ENCODE measurements around the gene KRT74. TPM values are rescaled to one million over a fixed set of nuclear protein-coding genes. Genes with fewer than 3 reads are reported as not detected.

KRT74 gene
- total and polyA plus RNA-seq, 7 donors, result not detected

DNA sequence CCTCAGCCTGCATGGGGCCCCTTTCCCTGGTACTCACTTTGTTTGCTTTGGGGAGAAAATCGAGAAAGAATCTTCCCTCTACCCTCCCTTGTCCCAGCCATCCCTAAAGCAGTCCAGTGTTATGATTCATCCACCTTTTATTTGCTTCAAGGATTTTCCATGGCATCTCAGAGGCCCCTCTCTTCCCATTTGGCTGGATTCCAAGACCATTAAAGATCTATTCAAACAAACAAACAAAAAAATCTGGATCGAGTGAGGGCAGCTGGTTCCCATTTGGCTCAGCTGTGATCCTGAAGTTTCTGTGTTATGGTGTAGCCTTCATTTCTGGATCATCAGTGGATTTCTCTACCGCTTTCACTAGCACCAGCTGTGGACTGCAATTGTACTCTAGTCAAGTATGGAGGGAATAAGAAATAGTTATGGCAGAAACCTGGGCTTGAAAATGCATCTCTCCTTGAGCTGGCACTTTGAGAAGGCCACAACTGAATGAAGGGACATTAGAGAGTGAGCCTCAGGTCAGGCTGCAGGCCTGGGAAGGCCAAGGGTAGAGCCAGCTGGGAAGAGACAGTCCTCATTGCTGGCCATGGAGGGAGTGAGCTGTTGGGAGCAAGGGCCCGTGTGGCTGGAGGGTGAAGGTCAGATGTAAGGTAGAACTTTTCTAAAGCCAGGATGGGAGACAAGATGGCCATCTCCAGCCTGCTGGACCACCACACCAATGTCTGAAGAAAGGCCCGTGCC, 34.4 kb downstream of the KRT74 start:
- Histone ChIP-seq H3K27ac (no peak overlapping the region), H3K36me3 (ENCODE audit: insufficient read depth in 1 of 2, low read depth in 1 of 2) (no peaks in the 10 kb centered on the region), H3K4me3 (no peak overlapping the region), H3K9me3 (no peaks in the 10 kb centered on the region), H3K4me1 (no peaks in the 10 kb centered on the region), H3K27me3 (ENCODE audit: insufficient read depth in 3 of 3, low read length in 2 of 3) (peaks cover 0 to 9% (median 0%) of the 10 kb centered on the region in 3 donors)
- ATAC-seq (no peak), DNase-seq (no peak)
- TF ChIP-seq, protein P1, sequence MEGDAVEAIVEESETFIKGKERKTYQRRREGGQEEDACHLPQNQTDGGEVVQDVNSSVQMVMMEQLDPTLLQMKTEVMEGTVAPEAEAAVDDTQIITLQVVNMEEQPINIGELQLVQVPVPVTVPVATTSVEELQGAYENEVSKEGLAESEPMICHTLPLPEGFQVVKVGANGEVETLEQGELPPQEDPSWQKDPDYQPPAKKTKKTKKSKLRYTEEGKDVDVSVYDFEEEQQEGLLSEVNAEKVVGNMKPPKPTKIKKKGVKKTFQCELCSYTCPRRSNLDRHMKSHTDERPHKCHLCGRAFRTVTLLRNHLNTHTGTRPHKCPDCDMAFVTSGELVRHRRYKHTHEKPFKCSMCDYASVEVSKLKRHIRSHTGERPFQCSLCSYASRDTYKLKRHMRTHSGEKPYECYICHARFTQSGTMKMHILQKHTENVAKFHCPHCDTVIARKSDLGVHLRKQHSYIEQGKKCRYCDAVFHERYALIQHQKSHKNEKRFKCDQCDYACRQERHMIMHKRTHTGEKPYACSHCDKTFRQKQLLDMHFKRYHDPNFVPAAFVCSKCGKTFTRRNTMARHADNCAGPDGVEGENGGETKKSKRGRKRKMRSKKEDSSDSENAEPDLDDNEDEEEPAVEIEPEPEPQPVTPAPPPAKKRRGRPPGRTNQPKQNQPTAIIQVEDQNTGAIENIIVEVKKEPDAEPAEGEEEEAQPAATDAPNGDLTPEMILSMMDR (IDR thresholded peaks at IDR 0.05), result no peak
- intact Hi-C loops (cut with DNase I), result no loop called here
- WGBS, 3 donors, result 31 to 39% (median 34%) methylated on average over 5 of the region's 5 CpGs

DNA sequence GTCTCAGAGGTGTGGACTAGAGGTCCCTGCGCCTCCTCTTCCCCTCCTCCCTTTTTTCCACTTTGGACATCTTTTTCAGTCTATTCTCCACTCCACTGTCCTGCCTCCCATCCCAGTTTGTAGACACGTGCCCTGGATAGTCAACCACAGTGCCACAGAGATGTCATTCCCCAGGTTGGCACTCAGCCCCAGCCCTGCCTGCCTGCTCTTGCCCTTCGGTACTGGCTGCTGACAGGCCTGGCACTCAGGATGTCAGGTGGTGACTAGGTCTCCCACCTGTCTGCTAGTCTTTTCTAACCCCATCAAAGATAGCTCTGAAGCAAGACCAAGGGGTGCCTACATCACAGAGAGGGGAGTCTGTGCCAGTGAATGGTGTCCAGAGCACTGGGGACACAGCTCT, 36.5 kb downstream of the KRT74 start:
- intact Hi-C loops (cut with DNase I), result no loop called here
- no peak for DNase-seq
- no peaks in the 10 kb centered on the region for H3K36me3 ChIP-seq (ENCODE audit: insufficient read depth in 1 of 2, low read depth in 1 of 2)
- H3K27me3 ChIP-seq (ENCODE audit: insufficient read depth in 3 of 3, low read length in 2 of 3), result peaks cover 0 to 6% (median 0%) of the 10 kb centered on the region in 3 donors
- 62 to 65% (median 63%) methylated on average over 3 of the region's 3 CpGs for WGBS, 3 donors
- H3K27ac ChIP-seq, result no peak overlapping the region
- TF ChIP-seq, protein P1 (IDR thresholded peaks at IDR 0.05), result no peak
- no peaks in the 10 kb centered on the region for H3K4me1 ChIP-seq
- no peak for ATAC-seq
- no peak overlapping the region for H3K4me3 ChIP-seq
- H3K9me3 ChIP-seq, result no peaks in the 10 kb centered on the region

DNA sequence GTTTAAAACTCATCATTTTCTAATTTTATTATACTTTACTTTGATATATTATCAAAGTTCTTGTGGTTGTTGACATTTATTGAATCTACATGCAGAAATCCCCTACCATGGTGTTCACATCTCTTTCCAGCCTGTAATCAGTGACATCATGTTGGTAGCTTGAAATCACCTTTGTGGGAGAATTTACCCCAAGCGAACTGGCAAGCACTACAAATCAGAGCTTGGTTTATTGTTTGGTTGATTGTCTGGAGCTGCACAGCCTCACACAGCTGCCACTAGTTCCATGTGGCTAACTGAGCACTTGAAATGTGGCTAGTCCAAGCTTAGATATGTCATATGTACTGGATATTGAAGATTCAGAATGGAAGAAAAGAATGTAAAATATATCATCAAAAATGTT, 38.1 kb downstream of the KRT74 start:
- 0 to 77% (median 35%) methylated on average over 1 of the region's 1 CpG for whole genome bisulfite sequencing, 3 donors
- TF ChIP-seq, protein P1 (IDR thresholded peaks at IDR 0.05), result no peak
- Histone ChIP-seq H3K9me3 (no peaks in the 10 kb centered on the region), H3K27ac (no peak overlapping the region), H3K36me3 (ENCODE audit: insufficient read depth in 1 of 2, low read depth in 1 of 2) (no peaks in the 10 kb centered on the region), H3K27me3 (ENCODE audit: insufficient read depth in 3 of 3, low read length in 2 of 3) (peaks cover 0 to 6% (median 0%) of the 10 kb centered on the region in 3 donors), H3K4me1 (no peaks in the 10 kb centered on the region), H3K4me3 (no peak overlapping the region)
- no peak for DNase-seq
- no peak for ATAC-seq
- intact Hi-C loops (cut with DNase I), result no loop called here

DNA sequence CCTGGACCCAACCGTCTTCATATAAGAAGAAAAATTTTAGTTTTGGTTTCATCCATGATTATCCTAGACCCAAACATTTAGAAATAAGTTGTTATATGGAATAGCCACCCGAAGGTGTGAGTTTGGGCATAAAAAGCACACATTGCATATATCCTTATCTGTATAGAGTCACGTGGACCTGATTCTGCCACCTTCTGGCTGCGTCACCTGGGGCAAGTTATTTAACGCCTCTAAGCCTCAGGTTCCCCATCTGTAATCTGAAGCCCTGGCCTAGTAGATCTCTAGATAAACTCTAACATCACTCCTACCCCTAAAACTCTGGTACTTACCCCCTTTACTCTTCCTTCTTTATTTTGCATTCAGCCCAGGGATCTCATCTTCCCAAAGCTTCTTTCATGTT, 39.2 kb downstream of the KRT74 start:
- Histone ChIP-seq H3K9me3 (no peaks in the 10 kb centered on the region), H3K27me3 (ENCODE audit: insufficient read depth in 3 of 3, low read length in 2 of 3) (peaks cover 0 to 6% (median 0%) of the 10 kb centered on the region in 3 donors), H3K27ac (no peak overlapping the region), H3K4me1 (no peaks in the 10 kb centered on the region), H3K4me3 (no peak overlapping the region), H3K36me3 (ENCODE audit: insufficient read depth in 1 of 2, low read depth in 1 of 2) (no peaks in the 10 kb centered on the region)
- intact Hi-C loops (cut with DNase I), result no loop called here
- DNase-seq (no peak), ATAC-seq (no peak)
- WGBS, 3 donors, result 87 to 97% (median 90%) methylated on average over 5 of the region's 5 CpGs
- TF ChIP-seq, protein P1 (IDR thresholded peaks at IDR 0.05), result no peak
